Measurements from ENCODE around the gene ADAM30.
"Not testable (repeated sequence)": the region's sequence is repeated elsewhere in the genome, so short reads cannot be mapped to it uniquely, and the experiment has no call there.

ADAM30 gene

GRCh38 chr1:119873135-119874015, 22.9 kb downstream of the ADAM30 start:
- no peak for DNase-seq

GRCh38 chr1:119871881-119872280, 24.4 kb downstream of the ADAM30 start:
- DNase-seq, result no peak

- DNase-seq, result peak; percentile 28
These were observed 25.3 kb downstream of the ADAM30 start for GRCh38 chr1:119870917-119871596.

- no peak for DNase-seq
These were observed 26.3 kb downstream of the ADAM30 start for GRCh38 chr1:119869995-119870394.

GRCh38 chr1:119868176-119868575, 28.1 kb downstream of the ADAM30 start:
- DNase-seq, result no peak

- DNase-seq, result no peak
These were observed 29.9 kb downstream of the ADAM30 start for GRCh38 chr1:119866451-119866850.

- DNase-seq, result no peak
These were observed 30.7 kb downstream of the ADAM30 start for GRCh38 chr1:119865627-119866026.

GRCh38 chr1:119862276-119862675, 34.0 kb downstream of the ADAM30 start:
- no peak for DNase-seq

- no peak for DNase-seq
These were observed 34.8 kb downstream of the ADAM30 start for GRCh38 chr1:119861547-119861946.

- DNase-seq, result no peak
These were observed 36.7 kb downstream of the ADAM30 start for GRCh38 chr1:119859647-119860046.

- DNase-seq, result not testable (repeated sequence)
These were observed 37.6 kb downstream of the ADAM30 start for GRCh38 chr1:119858556-119859214.

- no peak for DNase-seq
These were observed 38.2 kb downstream of the ADAM30 start for GRCh38 chr1:119858126-119858525.

GRCh38 chr1:119853155-119853554, 43.2 kb downstream of the ADAM30 start:
- no peak for DNase-seq

GRCh38 chr1:119844206-119844605, 52.1 kb downstream of the ADAM30 start:
- not testable (repeated sequence) for DNase-seq

Measured in CD4-positive, alpha-beta T cell treated with Interleukin-4 for 4 hours (primary cell).